Kidney tubule cell (primary cell): Measurements from ENCODE around the gene DLG5.

ENCODE experiments used
- DNase-seq: peaks from one replicate; pipeline ENCODE4 v3.0.0-alpha.2; 2018; ENCODE audit warnings: low spot score

Gene DLG5

GRCh38 chr10:77865580-77866324 is 60.8 kb downstream of the DLG5 start:
- DNase-seq = no peak

GRCh38 chr10:77864151-77864851 is 62.3 kb downstream of the DLG5 start:
- peak; percentile 45 for DNase-seq

- DNase-seq = no peak
Measured at GRCh38 chr10:77863446-77863845, 63.1 kb downstream of the DLG5 start.

- no peak for DNase-seq
Measured at GRCh38 chr10:77862595-77862994, 64.0 kb downstream of the DLG5 start.

GRCh38 chr10:77861366-77861765 is 65.2 kb downstream of the DLG5 start:
- no peak for DNase-seq

GRCh38 chr10:77859865-77860282 is 66.7 kb downstream of the DLG5 start:
- DNase-seq = no peak

- DNase-seq = no peak
Measured at GRCh38 chr10:77859200-77859864, 67.2 kb downstream of the DLG5 start.

- DNase-seq = no peak
Measured at GRCh38 chr10:77857272-77857671, 69.3 kb downstream of the DLG5 start.

- DNase-seq = no peak
Measured at GRCh38 chr10:77856566-77856965, 70.0 kb downstream of the DLG5 start.

GRCh38 chr10:77855404-77856155 is 71.0 kb downstream of the DLG5 start:
- no peak for DNase-seq

- no peak for DNase-seq
Measured at GRCh38 chr10:77854115-77854514, 72.4 kb downstream of the DLG5 start.

GRCh38 chr10:77853256-77853655 is 73.3 kb downstream of the DLG5 start:
- DNase-seq = no peak

- no peak for DNase-seq
Measured at GRCh38 chr10:77850620-77851231, 75.8 kb downstream of the DLG5 start.

GRCh38 chr10:77849039-77849664 is 77.4 kb downstream of the DLG5 start:
- DNase-seq = no peak

- DNase-seq = peak; percentile 66
Measured at GRCh38 chr10:77846718-77847311, 79.7 kb downstream of the DLG5 start.

- DNase-seq = no peak
Measured at GRCh38 chr10:77845451-77845850, 81.1 kb downstream of the DLG5 start.

GRCh38 chr10:77844713-77845445 is 81.7 kb downstream of the DLG5 start:
- peak; percentile 94 for DNase-seq

- DNase-seq = no peak
Measured at GRCh38 chr10:77844177-77844576, 82.4 kb downstream of the DLG5 start.

- no peak for DNase-seq
Measured at GRCh38 chr10:77843264-77843663, 83.3 kb downstream of the DLG5 start.

GRCh38 chr10:77842652-77843212 is 83.8 kb downstream of the DLG5 start:
- peak; percentile 37 for DNase-seq
